Calu3 (cell line): ENCODE results near the gene CTNNA2. TPM values are rescaled to one million over a fixed set of nuclear protein-coding genes. Genes with fewer than 3 reads are reported as not detected.

Source experiments
- BruUV-seq: library from RNA; stranded (reverse); fragments of 400-500 nt; replicated peaks from 2 replicates; lab custom pipeline; 2021; lab: Mats Ljungman, UMichigan
- CTCF ChIA-PET: fragments of 300-600 bp; sonication (Branson Sonifier 250); formaldehyde crosslinking; loops from one replicate; lab custom pipeline; 2022; ENCODE audit warnings: antibody characterized with exemption; lab: Charles Lee
- DNase-seq: peaks from one replicate; pipeline ENCODE4 v3.0.0; 2022
- H3K27ac Mint-ChIP-seq: one replicate; pipeline ENCODE4 v1.8.0; 2022; ENCODE audit warnings: mixed read lengths; ENCODE audit not compliant: unreplicated experiment
- H3K27me3 Mint-ChIP-seq: one replicate; pipeline ENCODE4 v1.8.0; 2022; ENCODE audit warnings: mixed read lengths; ENCODE audit not compliant: unreplicated experiment
- H3K36me3 Mint-ChIP-seq: one replicate; pipeline ENCODE4 v1.8.0; 2022; ENCODE audit warnings: mild to moderate bottlenecking, moderate library complexity, mixed read lengths; ENCODE audit not compliant: insufficient read depth, unreplicated experiment
- H3K4me1 Mint-ChIP-seq: one replicate; pipeline ENCODE4 v1.8.0; 2022; ENCODE audit warnings: mild to moderate bottlenecking, low read depth, mixed read lengths; ENCODE audit not compliant: unreplicated experiment
- H3K4me3 Mint-ChIP-seq: one replicate; pipeline ENCODE4 v1.8.0; 2022; ENCODE audit warnings: mild to moderate bottlenecking, low read depth, moderate library complexity, mixed read lengths; ENCODE audit not compliant: unreplicated experiment
- H3K9me3 Mint-ChIP-seq: one replicate; pipeline ENCODE4 v1.8.0; 2022; ENCODE audit warnings: low read depth, mixed read lengths; ENCODE audit not compliant: unreplicated experiment
- CTCF ChIP-seq: fragments of 200-600 bp; IDR thresholded peaks from one replicate; pipeline ENCODE4 v1.8.0; 2022; ENCODE audit warnings: antibody characterized with exemption; ENCODE audit not compliant: unreplicated experiment
- intact Hi-C: fragments of 100-400 bp; cut with micrococcal nuclease; formaldehyde crosslinking; loops from one replicate; pipeline ENCODE4 v1.10.0; 2022; ENCODE audit not compliant: unreplicated experiment
- total RNA-seq: library from RNA; stranded (reverse); gene quantifications from 2 replicates; pipeline ENCODE4 v1.2.3, GENCODE V29; 2022

CTNNA2 gene
- total RNA-seq, 1 experiment from 2014 or later = not detected

- Mint-ChIP-seq H3K4me3 (no peak overlapping the region), H3K36me3 (no peaks in the 10 kb centered on the region), H3K27ac (no peak overlapping the region), H3K4me1 (no peaks in the 10 kb centered on the region), H3K9me3 (peaks cover 17% of the 10 kb centered on the region), H3K27me3 (no peaks in the 10 kb centered on the region)
- intact Hi-C loops = no loop called here
- BruUV-seq = no TSS peak
- CTCF ChIA-PET = no interaction called here
- TF ChIP-seq CTCF = no peak
- DNase-seq = no peak
These were observed 117.2 kb downstream of the CTNNA2 start for GRCh38 chr2:79630060-79630459.

GRCh38 chr2:79630972-79631557 is 118.2 kb downstream of the CTNNA2 start:
- no TSS peak for BruUV-seq
- Mint-ChIP-seq H3K4me3 (no peak overlapping the region), H3K27ac (no peak overlapping the region), H3K9me3 (peaks cover 12% of the 10 kb centered on the region), H3K27me3 (no peaks in the 10 kb centered on the region), H3K36me3 (no peaks in the 10 kb centered on the region), H3K4me1 (no peaks in the 10 kb centered on the region)
- intact Hi-C loops = no loop called here
- no peak for DNase-seq
- no peak for TF ChIP-seq CTCF
- CTCF ChIA-PET = no interaction called here

GRCh38 chr2:79638410-79638809 is 125.6 kb downstream of the CTNNA2 start:
- peaks cover 15% of the 10 kb centered on the region for H3K9me3 Mint-ChIP-seq
- no peaks in the 10 kb centered on the region for H3K27me3 Mint-ChIP-seq
- BruUV-seq = no TSS peak
- no peak overlapping the region for H3K4me3 Mint-ChIP-seq
- no peak for TF ChIP-seq CTCF
- no peak for DNase-seq
- CTCF ChIA-PET = no interaction called here
- intact Hi-C loops = no loop called here
- no peak overlapping the region for H3K27ac Mint-ChIP-seq
- H3K36me3 Mint-ChIP-seq = no peaks in the 10 kb centered on the region
- no peaks in the 10 kb centered on the region for H3K4me1 Mint-ChIP-seq

- H3K4me1 Mint-ChIP-seq = no peaks in the 10 kb centered on the region
- H3K27me3 Mint-ChIP-seq = no peaks in the 10 kb centered on the region
- CTCF ChIA-PET = no interaction called here
- no peak overlapping the region for H3K27ac Mint-ChIP-seq
- no peak for TF ChIP-seq CTCF
- BruUV-seq = no TSS peak
- no peak for DNase-seq
- intact Hi-C loops = no loop called here
- H3K9me3 Mint-ChIP-seq = peaks cover 17% of the 10 kb centered on the region
- H3K4me3 Mint-ChIP-seq = no peak overlapping the region
- H3K36me3 Mint-ChIP-seq = no peaks in the 10 kb centered on the region
These were observed 126.1 kb downstream of the CTNNA2 start for GRCh38 chr2:79638954-79639353.
